CD4-positive, alpha-beta T cell treated with Interleukin-1 beta for 1 hour (primary cell): Measurements from ENCODE around the gene RBMS3.
"Not testable (repeated sequence)": the region's sequence is repeated elsewhere in the genome, so short reads cannot be mapped to it uniquely, and the experiment has no call there.

Source experiments
- DNase-seq, 2 donors: peaks; one replicate each; pipeline ENCODE4 v3.0.0-alpha.2; 2020 to 2022

RBMS3 gene

DNA sequence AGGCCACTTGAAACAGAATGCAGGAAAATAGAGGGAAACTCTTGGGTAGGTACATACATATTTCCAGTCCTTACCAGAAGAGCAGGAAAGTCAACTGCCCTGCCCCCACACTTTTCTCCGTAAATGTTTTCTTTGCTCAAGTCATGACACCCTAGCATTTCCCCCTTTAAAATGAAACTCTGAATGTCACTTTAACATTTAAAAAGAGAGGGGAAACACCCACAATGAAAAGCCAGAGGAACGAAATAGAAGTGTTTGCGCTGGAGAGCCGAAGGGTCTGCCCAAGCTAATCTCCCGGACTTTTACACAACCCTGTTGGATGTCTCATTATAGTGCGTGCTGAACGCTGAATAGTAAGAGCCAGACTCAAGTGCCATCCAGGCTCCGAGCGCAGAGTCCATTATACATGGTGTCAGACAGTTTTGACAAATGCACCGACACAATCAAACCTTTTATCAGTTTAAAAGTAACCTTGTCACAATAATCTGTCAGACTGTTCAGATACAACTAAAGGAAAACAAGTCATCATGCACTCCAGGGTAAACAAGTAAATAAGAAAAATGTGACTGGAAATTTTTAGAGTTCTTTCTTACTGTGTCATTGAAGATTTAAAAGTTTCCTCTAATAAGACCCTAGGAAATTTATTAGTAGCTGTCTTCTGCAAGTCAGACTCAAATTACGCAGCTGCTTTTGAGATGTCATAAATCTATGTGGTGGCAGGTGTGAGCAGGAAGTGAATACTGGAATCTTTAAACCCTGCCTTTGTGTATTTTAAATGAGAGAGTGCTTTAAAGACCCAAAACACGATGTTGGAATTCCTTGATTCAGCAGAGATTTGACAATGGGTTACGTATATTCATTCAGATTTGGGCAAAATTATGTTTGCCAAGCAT is 159.8 kb downstream of the RBMS3 start:
- DNase-seq, result no peak

DNA sequence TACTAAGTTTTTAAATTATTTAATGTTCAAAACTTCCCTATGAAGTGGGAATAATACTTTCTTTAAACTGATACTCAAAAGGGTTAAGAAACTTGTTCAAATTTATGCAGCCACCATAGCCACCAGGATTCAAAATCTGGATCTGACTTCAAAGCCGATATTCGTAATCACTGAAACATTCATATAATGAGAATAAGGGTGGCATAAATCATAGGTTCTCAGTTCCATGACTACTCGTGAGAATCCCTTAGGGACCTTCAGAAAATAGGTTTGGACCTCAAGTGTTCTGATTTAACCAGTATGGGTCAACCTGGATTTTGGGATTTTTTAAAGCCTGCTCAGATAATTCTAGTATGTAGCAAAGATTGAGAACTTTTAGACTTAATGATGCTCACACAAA is 160.6 kb downstream of the RBMS3 start:
- no peak for DNase-seq

GRCh38 chr3:29447946-29448627 is 167.2 kb downstream of the RBMS3 start:
- no peak for DNase-seq

DNA sequence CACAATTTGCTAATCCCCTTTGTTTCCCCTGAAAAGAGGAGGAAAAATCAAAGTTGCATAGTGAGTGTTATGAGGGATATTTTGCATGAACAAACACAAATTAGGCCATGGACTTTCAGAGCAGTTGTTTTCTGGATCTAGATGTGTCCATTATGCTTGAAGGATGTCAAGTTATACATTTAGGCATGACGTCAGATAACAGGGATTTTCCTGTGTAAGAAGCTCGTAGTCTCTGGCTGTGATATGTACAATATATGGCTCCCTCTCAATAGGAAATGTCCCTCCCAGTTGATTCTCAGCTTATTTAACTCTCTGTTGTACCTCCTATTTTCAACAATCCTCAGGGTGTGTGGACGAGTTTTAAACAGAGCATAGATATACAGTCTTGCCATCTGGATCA is 171.0 kb downstream of the RBMS3 start:
- no peak for DNase-seq

- no peak for DNase-seq
These were observed 172.0 kb downstream of the RBMS3 start for GRCh38 chr3:29452934-29453283.

- DNase-seq, result no peak
These were observed 172.6 kb downstream of the RBMS3 start for GRCh38 chr3:29453284-29454001.

GRCh38 chr3:29454161-29454611 is 173.3 kb downstream of the RBMS3 start:
- DNase-seq, result no peak

DNA sequence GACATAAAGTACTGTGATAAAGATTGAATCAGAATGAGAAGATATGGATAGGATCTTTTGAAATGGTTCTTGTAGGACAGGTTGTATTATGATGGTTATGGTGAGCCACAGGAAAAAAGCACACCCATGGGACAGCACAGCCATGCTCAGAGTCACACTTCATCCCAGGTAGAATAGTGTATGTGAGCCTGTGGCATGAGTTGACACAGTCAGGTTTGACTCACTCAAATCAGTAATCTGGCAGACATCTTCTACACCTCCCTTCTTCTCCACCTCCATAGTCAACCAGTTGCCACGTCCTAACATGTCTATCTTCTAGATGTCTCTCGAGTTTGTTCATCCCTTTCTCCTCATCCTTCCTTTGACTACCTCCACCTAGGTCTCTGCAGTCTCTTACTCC is 176.0 kb downstream of the RBMS3 start:
- no peak for DNase-seq

DNA sequence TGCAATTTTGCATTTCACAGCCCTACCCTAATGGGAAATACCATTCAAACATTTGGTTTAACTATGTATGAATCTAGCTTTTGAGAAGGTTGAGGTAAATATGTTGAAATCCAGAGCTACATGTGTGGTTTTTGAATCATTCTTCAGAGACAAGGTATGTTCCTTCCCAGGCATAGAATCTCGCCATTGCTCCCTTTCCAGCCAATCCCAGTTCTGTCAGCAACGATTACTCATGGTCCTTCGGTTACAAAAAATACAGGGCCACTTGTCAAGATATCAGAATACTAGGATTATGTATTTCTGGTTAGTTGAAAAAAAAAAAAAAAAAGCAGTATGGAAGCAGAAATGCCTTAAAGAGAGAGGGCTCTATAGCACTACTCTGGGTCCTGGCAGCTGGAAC is 182.4 kb downstream of the RBMS3 start:
- DNase-seq, result no peak

- no peak for DNase-seq
These were observed 185.0 kb downstream of the RBMS3 start for GRCh38 chr3:29465836-29466235.

DNA sequence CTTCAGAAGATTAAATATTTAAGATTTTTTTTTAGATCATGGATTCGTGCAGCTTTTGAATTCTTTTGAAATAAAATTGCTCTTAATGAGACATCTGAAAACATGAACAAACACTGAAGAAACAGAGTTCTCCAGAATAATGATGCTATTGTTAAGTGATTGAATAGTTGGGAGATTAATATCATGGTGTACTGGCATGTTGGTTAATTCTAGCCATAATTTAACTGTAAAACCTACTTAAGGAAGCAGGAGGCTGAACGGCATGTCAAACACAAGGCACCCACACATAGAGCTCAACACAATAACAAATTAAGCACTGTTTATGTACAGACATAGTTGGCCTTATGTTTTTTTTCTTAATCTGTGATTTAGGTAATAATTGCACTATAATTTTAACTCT is 185.6 kb downstream of the RBMS3 start:
- DNase-seq, result no peak

- no peak for DNase-seq
These were observed 187.3 kb downstream of the RBMS3 start for GRCh38 chr3:29468187-29468586.

DNA sequence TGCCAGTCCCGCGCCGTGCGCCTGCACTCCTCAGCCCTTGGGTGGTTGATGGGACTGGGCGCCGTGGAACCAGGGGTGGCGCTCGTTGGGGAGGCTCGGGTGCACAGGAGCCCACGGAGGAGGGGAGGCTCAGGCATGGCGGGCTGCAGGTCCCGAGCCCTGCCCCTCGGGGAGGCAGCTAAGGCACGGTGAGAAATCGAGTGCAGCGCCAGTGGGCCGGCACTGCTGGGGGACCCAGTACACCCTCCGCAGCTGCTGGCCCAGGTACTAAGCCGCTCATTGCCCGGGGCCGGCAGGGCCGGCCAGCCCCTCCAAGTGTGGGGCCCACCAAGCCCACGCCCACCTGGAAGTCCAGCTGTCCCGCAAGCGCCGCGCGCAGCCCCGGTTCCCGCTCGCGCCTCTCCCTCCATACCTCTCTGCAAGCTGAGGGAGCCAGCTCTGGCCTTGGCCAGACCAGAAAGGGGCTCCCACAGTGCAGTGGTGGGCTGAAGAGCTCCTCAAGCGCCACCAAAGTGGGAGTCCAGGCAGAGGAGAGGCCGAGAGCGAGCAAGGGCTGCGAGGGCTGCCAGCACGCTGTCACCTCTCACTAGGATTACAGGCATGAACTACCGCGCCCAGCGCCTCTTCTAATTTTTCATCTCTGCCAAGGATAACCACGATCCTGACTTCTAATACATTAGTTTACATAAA is 192.8 kb downstream of the RBMS3 start:
- DNase-seq, result not testable (repeated sequence)

DNA sequence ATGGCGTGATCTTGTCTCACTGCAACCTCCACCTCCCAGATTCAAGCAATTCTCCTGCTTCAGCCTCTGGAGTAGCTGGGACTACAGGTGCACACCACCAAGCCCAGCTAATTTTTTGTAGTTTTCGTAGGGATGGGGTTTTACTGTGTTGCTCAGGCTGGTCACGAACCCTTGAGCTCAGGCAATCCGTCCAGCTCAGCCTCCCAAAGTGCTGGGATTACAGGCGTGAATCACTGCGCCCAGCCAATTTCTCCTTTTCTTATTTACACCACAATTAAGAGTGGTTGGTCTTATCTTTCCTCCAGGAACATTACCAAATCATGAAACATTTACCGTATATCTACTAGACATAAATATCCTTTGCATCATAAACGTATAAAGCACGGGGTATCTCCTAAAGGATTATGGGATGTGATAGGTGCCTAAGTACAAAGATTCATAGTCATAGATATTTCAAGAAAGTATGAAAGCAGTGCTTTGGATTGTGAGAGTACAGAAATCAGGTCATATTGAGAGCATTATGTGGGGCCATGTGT is 194.5 kb downstream of the RBMS3 start:
- DNase-seq, result no peak

DNA sequence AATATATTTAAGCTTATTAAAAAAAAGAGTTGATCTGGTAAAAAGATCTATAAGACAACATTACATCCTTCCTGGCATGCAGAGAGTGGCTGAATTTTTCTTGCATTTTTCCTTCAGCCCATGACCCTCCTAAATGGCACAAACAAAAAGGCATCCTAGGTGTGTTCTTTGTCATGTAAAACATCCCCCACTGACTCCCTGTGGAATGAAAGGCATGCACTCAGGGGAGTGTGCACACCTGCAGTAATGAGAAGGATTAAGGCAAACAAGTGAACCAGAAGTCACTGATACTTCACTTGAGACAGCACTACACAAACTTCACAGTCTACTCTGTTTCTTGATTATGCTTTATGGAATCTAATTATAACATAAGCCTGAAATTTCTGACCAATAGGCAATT is 195.0 kb downstream of the RBMS3 start:
- no peak for DNase-seq

DNA sequence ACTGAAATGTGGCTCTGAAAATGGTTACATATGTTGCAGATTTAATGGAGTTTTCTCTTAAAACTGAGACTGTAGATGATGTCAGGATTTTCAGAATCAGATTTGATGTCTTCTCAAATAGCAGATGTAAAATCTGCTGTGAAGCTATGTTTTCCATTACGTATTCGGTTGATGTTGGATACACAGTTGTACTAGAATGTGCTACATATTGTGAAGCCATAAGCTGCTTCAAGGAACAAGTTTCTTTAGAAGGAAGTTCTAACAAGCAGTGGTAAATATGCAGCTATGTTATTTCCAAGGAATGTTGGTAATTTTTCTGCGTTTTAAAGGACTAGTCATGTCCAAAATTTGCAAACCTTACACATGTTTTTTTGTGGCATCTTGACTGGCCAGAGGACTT is 197.7 kb downstream of the RBMS3 start:
- no peak for DNase-seq

DNA sequence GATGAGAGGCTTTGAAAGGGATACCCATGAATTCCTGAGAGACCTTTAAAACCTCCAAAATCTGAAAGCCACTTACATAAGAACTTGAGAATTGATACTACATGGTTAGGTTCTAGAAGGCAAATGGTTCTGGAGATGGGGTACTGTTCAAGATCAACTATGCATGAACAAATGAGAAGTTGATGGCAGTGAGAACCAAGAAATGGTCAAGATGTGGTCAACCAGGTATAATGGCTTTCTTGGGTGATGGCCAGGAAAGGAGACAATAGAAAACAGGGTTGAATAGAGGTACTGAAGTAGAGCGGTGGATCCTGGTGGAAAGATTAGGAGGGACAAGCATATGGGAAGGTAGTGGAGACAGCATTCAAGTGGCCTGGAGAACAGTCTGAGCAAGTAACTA is 200.4 kb downstream of the RBMS3 start:
- DNase-seq, result no peak

GRCh38 chr3:29481969-29482767 is 201.3 kb downstream of the RBMS3 start:
- DNase-seq, result no peak

DNA sequence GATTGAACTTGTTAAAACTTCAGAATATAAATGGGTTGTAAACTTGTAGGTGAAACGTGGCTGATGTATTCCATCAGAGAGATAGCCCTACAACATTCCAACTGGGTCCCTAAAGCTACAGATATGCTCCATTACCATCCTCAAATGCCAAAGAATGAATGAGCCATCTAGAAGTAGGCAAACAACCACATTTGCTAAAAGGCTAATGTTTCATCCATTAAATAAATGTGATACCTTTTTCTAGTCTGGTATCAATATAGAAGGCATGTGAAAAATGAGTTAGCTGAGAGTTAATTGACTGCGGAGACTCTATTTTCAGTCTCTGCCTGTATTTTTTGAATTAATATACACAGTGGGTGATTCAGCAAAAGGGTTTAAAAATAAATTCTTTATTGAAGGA is 203.8 kb downstream of the RBMS3 start:
- no peak for DNase-seq

DNA sequence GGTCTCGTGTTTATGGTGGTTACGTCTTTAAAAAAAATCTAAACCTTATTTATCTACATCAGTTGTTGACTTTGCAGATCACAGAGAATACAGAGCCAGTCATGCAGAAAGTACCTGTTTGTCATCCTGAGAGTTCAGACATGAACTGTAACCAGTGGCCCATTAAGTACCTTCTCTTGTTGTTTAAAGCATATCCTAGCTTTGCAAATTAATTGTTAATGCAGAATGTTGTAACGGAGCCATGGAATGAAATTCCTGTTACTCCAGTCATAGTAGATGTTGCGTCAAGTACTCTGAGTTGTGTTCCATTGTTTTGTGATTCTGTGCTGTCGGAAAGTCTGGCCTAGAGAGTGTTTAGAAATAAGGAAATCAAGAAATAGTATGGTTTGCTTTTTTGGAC is 205.2 kb downstream of the RBMS3 start:
- DNase-seq, result no peak

- DNase-seq, result no peak
These were observed 206.0 kb downstream of the RBMS3 start for GRCh38 chr3:29486917-29487316.

DNA sequence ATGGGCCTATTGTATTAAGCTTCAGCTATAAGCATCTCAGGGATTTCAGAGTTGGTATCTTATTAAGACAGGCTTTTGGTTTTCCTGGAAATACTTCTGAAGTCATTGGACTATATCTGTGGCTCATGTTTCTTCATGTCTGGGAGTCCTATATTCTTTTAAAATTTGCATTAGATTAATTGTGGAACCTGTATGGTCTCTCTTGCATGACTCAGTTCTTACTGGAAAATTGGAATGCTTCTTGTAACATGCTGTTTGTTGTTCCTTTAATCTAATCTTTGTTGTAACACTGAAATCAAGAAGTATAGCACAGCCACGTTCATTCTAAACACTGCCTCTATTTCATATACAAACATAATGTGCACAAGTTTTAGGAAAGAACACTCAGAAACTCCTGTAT is 208.1 kb downstream of the RBMS3 start:
- no peak for DNase-seq
